GM19328 (cell line): ENCODE results near the gene OTOA.
"Not testable (repeated sequence)": the region's sequence is repeated elsewhere in the genome, so short reads cannot be mapped to it uniquely, and the experiment has no call there.

ENCODE experiments used
- ATAC-seq: cut with Tn5 transposase; IDR thresholded peaks from one replicate; pipeline ENCODE4 v1.9.1; 2021; ENCODE audit warnings: mild to moderate bottlenecking, moderate library complexity; ENCODE audit not compliant: unreplicated experiment

Gene OTOA

GRCh38 chr16:21639493-21639892, 24.3 kb upstream of the OTOA start:
- ATAC-seq, result no peak

GRCh38 chr16:21641916-21642315, 21.9 kb upstream of the OTOA start:
- ATAC-seq, result no peak

DNA sequence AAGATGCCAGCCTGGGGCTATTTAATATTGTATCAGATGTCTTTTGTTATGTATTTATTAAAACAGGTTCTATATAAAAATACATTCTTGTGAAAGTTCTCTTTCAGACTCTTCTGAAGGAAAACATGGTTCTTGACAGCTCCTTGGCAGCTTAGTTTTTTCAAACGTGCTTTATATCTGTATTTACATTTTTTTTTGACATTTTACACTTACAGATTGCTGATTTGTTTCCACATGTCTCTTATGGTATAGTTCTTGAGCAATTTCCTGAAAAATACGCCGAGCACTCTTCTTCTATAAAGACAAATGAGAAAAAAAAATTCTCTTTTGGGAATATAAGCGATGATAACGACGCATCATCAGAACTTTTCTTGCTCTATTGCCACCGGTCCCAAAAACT, 20.9 kb upstream of the OTOA start:
- no peak for ATAC-seq

GRCh38 chr16:21643785-21644184, 20.0 kb upstream of the OTOA start:
- ATAC-seq, result no peak

- ATAC-seq, result no peak
These were observed 19.1 kb upstream of the OTOA start for GRCh38 chr16:21644674-21645073.

GRCh38 chr16:21645261-21645721, 18.5 kb upstream of the OTOA start:
- ATAC-seq, result no peak

DNA sequence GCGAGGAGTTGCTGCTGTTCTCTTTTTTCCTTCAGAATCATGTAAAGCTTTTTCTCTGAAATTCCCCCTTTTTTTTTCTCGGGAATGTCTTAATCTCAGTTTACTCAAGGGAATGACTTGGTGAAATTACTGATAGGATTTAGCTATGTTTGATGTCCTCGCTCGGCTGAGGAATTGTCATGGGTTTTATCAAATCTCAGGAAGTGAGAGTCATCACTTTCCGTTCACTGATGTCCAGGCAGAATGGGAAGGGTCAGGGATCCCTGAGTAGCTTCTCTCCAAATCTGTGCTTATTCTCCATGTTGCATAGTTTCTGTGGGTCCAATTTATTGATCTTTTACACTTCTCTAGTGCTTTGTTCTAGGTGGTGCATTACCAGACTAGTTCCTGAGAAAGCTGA, 17.7 kb upstream of the OTOA start:
- ATAC-seq, result no peak

- peak; percentile 86 for ATAC-seq
These were observed 16.8 kb upstream of the OTOA start for GRCh38 chr16:21646721-21647561.

DNA sequence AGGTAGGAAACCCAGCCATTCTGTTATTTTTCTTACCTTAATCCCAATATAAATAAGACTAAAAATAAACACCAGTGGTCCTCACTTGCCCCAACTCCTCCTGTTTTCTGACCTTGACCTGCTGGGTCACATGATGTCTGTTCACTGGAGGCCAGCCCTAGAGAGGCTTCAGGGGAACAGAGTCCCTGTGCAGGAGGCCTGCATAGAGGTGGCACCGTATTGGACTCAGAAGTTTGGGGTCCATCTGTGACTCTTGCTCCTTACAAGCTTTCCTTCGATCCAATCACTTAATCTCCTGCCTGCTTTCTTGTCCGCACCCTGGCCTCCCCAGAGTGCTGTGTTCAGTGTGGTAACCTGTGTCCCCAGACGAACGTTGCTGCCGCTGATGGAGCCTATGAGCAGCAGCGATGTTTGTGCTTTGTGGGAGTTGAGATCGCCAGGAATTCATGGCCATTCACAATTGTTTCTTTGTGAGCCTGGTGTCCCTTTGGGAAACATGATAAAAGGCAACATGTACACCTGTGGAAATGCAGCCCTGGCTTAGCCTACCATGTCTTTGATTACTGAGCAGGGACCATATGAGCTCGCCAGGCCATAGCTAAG, 16.1 kb upstream of the OTOA start:
- ATAC-seq, result no peak

GRCh38 chr16:21649826-21650406, 13.9 kb upstream of the OTOA start:
- ATAC-seq, result not testable (repeated sequence)

- ATAC-seq, result no peak
These were observed 13.2 kb upstream of the OTOA start for GRCh38 chr16:21650521-21650920.

GRCh38 chr16:21651515-21651914, 12.3 kb upstream of the OTOA start:
- no peak for ATAC-seq

- ATAC-seq, result no peak
These were observed 11.3 kb upstream of the OTOA start, which contains the start of gene IGSF6 for GRCh38 chr16:21652453-21652852. IGSF6 (minus strand) TSS chr16:21652608; CDS start chr16:21652598, 10 bp downstream.

- no peak for ATAC-seq
These were observed 10.2 kb upstream of the OTOA start for GRCh38 chr16:21653571-21653970.

DNA sequence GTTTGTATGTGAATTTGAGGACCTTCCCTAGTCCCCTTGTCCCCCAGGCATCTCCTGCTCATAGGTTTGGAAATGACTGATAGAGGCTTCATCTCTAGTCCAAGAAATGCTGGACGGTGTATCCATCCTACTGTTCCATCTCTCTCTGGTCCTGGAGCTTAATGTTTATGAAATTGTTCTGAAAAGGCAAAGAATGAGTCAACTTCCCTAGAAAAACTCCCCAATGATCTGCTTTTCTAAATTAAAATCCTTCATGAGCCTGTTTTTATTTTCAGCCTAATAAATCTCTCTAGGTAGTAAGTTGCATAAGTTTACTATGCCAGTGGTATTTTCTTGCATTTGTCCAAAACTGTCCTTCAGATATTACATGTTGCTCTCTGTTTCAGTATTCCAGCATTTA, 9.3 kb upstream of the OTOA start:
- ATAC-seq, result no peak

DNA sequence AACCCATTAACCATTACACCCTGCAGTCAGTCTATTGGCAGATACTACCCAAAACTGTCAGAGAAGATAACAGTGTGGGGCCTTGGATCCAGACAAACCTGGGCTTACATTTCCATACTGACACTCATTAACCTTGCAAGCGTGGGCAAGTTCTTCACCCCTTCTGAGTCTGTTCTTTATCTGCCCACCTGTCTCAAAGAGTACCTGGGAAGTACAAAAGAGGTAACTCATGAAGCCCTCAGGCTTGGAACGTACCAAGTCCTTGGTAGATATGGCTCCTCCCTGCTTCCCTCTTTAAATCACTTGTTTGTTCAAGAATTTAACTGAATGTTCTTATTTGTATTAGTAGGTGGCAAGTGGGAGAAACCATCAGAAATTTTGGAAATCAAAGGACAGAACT, 8.9 kb upstream of the OTOA start:
- ATAC-seq, result no peak

DNA sequence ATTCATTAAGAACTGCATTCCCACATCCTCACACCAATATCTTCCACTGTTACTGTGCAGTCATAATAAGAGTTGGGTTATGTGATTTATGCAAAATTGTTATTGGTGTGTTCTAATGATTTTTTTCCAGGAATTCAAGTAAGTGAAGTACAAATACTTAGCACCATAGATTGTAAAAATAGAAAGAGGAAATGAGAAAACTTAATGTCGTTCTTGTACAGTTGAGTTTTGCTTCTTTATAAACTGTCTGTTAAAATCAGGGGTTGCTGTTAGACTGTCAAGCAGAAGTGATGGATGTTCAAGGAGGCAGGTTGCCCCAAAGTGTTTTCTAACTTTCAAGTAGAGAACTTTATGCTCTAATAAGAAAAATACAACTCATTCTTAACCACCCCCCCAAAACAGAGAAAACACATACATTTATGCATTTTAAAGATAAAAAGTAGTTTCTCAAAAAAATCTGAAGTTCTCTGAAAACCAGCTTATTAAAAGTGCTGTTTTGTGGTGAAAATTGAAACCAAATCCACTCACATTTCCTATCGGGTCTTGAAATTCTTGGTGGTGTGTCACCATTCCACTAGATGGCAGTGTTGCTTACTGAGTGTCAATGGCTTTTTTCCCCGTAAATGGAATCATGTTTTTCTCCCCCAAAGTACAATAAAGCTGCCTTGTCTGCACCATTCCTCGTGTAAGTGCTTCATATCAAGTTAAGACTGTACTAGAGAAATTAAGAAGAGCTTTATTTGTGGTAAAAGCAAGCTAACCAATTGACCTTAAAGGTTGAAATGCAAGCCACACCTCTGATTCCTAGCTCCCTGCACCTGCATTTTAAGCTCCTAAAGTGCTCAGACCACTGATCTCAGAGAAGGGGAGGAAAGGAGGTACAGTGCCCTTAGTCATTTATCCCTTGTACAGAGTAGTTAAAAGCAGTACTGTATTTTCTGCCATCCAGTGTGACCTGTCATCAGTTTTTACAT, 6.7 kb upstream of the OTOA start:
- ATAC-seq, result no peak

DNA sequence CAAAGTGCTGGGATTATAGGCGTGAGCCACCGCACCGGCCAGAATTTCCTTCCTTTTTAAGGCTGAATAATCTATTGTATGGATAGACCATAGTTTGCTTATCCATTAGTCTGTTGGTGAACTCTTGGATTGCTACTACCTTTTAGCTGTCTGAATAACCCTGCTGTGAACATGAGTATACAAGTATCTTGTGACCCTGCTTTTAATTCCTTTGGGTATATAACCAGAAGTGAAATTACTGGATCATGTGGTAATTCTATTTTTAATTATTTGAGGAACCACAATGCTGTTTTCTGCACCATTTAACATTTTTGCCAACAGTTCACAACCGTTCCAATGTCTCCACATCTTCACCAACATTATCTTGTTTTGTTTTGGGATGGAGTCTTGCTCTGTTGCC, 4.6 kb upstream of the OTOA start:
- no peak for ATAC-seq

GRCh38 chr16:21664801-21665492, 1.2 kb downstream of the OTOA start:
- no peak for ATAC-seq

GRCh38 chr16:21666772-21667171, 3.0 kb downstream of the OTOA start:
- ATAC-seq, result no peak
